ENCODE data around the gene PATZ1. TPM values are rescaled to one million over a fixed set of nuclear protein-coding genes. Genes with fewer than 3 reads are reported as not detected.
A peak's percentile ranks its signal among the peaks of the same experiment; 100 is the strongest.

PATZ1 gene
- total and polyA plus RNA-seq, 9 of the 15 experiments (the other 6 are each of a cell fraction or from before 2014, with no cell fraction given): 0.63 to 7.8 (median 4.2) TPM

- no peak for TF ChIP-seq PATZ1 (CRISPR knock-in tag; IDR thresholded peaks at IDR 0.05; ENCODE audit: borderline replicate concordance)
- no peak for TF ChIP-seq KHSRP (IDR thresholded peaks at IDR 0.05)
- TF ChIP-seq CREB1 (IDR thresholded peaks at IDR 0.05): 0 out of 2 replicates have a peak, but pooled peaks have one; percentile 33
- peak; percentile 73 for TF ChIP-seq CREB1 (CRISPR knock-in tag; IDR thresholded peaks at IDR 0.05)
- TF ChIP-seq RB1 (IDR thresholded peaks at IDR 0.05; ENCODE audit: low read depth): peak; percentile 49; the same call in 1 of the 2 replicates
- no peak for TF ChIP-seq DMBX1 (CRISPR knock-in tag; IDR thresholded peaks at IDR 0.05; ENCODE audit: borderline replicate concordance)
- TF ChIP-seq ZFP36 (IDR thresholded peaks at IDR 0.05; ENCODE audit: low read depth, low read length, partially characterized antibody): no peak
- peak; percentile 48; the same call in 1 of the 2 replicates for TF ChIP-seq GABPB1 (CRISPR knock-in tag; IDR thresholded peaks at IDR 0.05)
- peak in 2 of 3 experiments; percentile 16 to 56 for TF ChIP-seq YY1 (IDR thresholded peaks at IDR 0.05; ENCODE audit: borderline replicate concordance in 1 of 3, control insufficient read depth in 1 of 3, extremely low read depth in 1 of 3, insufficient read depth in 3 of 3, insufficient read length in 1 of 3, insufficient replicate concordance in 2 of 3, low read depth in 1 of 3, low read length in 2 of 3)
- TF ChIP-seq ZKSCAN8 (CRISPR knock-in tag; IDR thresholded peaks at IDR 0.05): no peak
- no peak for TF ChIP-seq BACH1 (tag; IDR thresholded peaks at IDR 0.05)
- peak; percentile 36 for TF ChIP-seq PCBP1 (IDR thresholded peaks at IDR 0.05; ENCODE audit: low read depth, low read length, poor library complexity, severe bottlenecking)
- TF ChIP-seq TAF15 (IDR thresholded peaks at IDR 0.05; ENCODE audit: low read depth, low read length): no peak
- TF ChIP-seq ZNF445 (CRISPR knock-in tag; IDR thresholded peaks at IDR 0.05; ENCODE audit: low read depth): no peak
- TF ChIP-seq ETV5 (CRISPR knock-in tag; IDR thresholded peaks at IDR 0.05; ENCODE audit: low read depth): peak; percentile 78
- peak; percentile 83 for TF ChIP-seq ATF3 (IDR thresholded peaks at IDR 0.05)
- no peak; the same call in 1 of the 2 replicates for TF ChIP-seq ATF3 (CRISPR knock-in tag; conservative IDR thresholded peaks at IDR 0.05)
- 0 out of 2 replicates have a peak, but pooled peaks have one; percentile 21 for TF ChIP-seq ARID4B (CRISPR knock-in tag; IDR thresholded peaks at IDR 0.05)
- peak; percentile 74 for TF ChIP-seq POLR2B (IDR thresholded peaks at IDR 0.05; ENCODE audit: low read depth, partially characterized antibody)
These were observed 55.4 kb downstream of the PATZ1 start (continued) for GRCh38 chr22:31290494-31291471.

Measured in K562 (cell line).